Measurements from ENCODE around the gene FPR2.

Gene FPR2

DNA sequence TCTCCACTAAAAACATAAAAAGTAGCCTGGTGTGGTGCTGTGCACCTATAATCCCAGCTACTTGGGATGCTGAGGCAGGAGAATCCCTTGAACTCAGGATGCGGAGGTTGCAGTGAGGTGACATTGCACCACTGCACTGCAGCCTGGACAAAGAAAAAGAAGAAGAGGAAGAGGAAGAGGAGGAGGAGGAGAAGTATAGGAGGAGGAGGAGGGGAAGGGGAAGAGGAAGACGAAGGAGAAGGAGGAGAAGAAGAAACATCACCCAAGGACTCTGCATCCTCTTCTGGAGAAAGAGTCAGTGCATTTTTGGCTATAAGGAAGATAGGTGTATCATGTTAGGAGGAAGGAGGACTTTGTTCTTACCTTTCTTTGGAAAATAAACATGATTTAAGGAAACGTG is 21.0 kb downstream of the FPR2 start (continued):
- TF ChIP-seq ZIC2 (tag by site-specific recombination; IDR thresholded peaks at IDR 0.05) (no peak), ZNF239 (tag by site-specific recombination; IDR thresholded peaks at IDR 0.05) (no peak), ZNF202 (tag by site-specific recombination; IDR thresholded peaks at IDR 0.05; ENCODE audit: borderline replicate concordance) (no peak)

GRCh38 chr19:51783372-51783771 is 22.4 kb downstream of the FPR2 start:
- Histone ChIP-seq H3K9me3 (ENCODE audit: control insufficient read depth, insufficient read depth, low read depth, low read length) (no peaks in the 10 kb centered on the region), H3K4me3 (ENCODE audit: low read depth, low read length) (no peak overlapping the region), H3K4me1 (ENCODE audit: control insufficient read depth, insufficient read depth, low read length) (no peaks in the 10 kb centered on the region), H3K36me3 (ENCODE audit: control insufficient read depth in 2 of 2, insufficient read depth in 1 of 2, low read length in 2 of 2) (no peaks in the 10 kb centered on the region), H3K27ac (ENCODE audit: extremely low read depth, low read depth, low read length) (no peak overlapping the region)
- ChIA-PET POLR2A (no interaction called here), CTCF (no interaction called here)
- TF ChIP-seq INSM2 (tag by site-specific recombination; IDR thresholded peaks at IDR 0.05): no peak
- TF ChIP-seq ZNF830 (tag by site-specific recombination; IDR thresholded peaks at IDR 0.05; ENCODE audit: low read depth): no peak
- TF ChIP-seq ZNF223 (tag by site-specific recombination; IDR thresholded peaks at IDR 0.05): no peak
- TF ChIP-seq CTCF (tag by site-specific recombination; IDR thresholded peaks at IDR 0.05): 0 out of 2 replicates have a peak, but pooled peaks have one; percentile 9
- TF ChIP-seq TRIM28 (IDR thresholded peaks at IDR 0.05; ENCODE audit: borderline replicate concordance, low read length): no peak
- no peak for TF ChIP-seq SP7 (tag by site-specific recombination; IDR thresholded peaks at IDR 0.05)
- no peak for TF ChIP-seq ZNF785 (tag by site-specific recombination; IDR thresholded peaks at IDR 0.05)
- TF ChIP-seq, protein P1, sequence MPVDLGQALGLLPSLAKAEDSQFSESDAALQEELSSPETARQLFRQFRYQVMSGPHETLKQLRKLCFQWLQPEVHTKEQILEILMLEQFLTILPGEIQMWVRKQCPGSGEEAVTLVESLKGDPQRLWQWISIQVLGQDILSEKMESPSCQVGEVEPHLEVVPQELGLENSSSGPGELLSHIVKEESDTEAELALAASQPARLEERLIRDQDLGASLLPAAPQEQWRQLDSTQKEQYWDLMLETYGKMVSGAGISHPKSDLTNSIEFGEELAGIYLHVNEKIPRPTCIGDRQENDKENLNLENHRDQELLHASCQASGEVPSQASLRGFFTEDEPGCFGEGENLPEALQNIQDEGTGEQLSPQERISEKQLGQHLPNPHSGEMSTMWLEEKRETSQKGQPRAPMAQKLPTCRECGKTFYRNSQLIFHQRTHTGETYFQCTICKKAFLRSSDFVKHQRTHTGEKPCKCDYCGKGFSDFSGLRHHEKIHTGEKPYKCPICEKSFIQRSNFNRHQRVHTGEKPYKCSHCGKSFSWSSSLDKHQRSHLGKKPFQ (tag by site-specific recombination; IDR thresholded peaks at IDR 0.05): no peak
- TF ChIP-seq ZNF600 (tag by site-specific recombination; IDR thresholded peaks at IDR 0.05): no peak
- no peak for TF ChIP-seq MZF1 (tag by site-specific recombination; IDR thresholded peaks at IDR 0.05; ENCODE audit: borderline replicate concordance)
- peak; percentile 20; the same call in 1 of the 2 replicates for TF ChIP-seq ZNF654 (tag by site-specific recombination; IDR thresholded peaks at IDR 0.05; ENCODE audit: low read depth)
- no peak for TF ChIP-seq ZNF175 (tag by site-specific recombination; IDR thresholded peaks at IDR 0.05)
- TF ChIP-seq HOXA7 (CRISPR knock-in tag; IDR thresholded peaks at IDR 0.05; ENCODE audit: borderline replicate concordance): no peak
- TF ChIP-seq ZBTB11 (tag by site-specific recombination; conservative IDR thresholded peaks at IDR 0.05; ENCODE audit: low read depth): no peak
- no peak for TF ChIP-seq ELK4 (IDR thresholded peaks at IDR 0.05; ENCODE audit: borderline replicate concordance, low read depth, low read length)
- no peak for TF ChIP-seq ZNF768 (tag by site-specific recombination; IDR thresholded peaks at IDR 0.05)

Measured in HEK293 (cell line).